ENCODE measurements around the gene RFX3.

Gene RFX3

GRCh38 chr9:3455717-3456116 lies 70.1 kb downstream of the RFX3 start:
- H3K4me3 ChIP-seq (ENCODE audit: low read depth, low read length) = no peak overlapping the region
- no peak for DNase-seq (ENCODE audit: low read depth)
- TF ChIP-seq, protein P1, sequence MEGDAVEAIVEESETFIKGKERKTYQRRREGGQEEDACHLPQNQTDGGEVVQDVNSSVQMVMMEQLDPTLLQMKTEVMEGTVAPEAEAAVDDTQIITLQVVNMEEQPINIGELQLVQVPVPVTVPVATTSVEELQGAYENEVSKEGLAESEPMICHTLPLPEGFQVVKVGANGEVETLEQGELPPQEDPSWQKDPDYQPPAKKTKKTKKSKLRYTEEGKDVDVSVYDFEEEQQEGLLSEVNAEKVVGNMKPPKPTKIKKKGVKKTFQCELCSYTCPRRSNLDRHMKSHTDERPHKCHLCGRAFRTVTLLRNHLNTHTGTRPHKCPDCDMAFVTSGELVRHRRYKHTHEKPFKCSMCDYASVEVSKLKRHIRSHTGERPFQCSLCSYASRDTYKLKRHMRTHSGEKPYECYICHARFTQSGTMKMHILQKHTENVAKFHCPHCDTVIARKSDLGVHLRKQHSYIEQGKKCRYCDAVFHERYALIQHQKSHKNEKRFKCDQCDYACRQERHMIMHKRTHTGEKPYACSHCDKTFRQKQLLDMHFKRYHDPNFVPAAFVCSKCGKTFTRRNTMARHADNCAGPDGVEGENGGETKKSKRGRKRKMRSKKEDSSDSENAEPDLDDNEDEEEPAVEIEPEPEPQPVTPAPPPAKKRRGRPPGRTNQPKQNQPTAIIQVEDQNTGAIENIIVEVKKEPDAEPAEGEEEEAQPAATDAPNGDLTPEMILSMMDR (IDR thresholded peaks at IDR 0.05; ENCODE audit: insufficient read depth, low read depth, low read length, missing control alignments) = no peak

GRCh38 chr9:3455094-3455493 lies 70.7 kb downstream of the RFX3 start:
- no peak for DNase-seq (ENCODE audit: low read depth)

DNA sequence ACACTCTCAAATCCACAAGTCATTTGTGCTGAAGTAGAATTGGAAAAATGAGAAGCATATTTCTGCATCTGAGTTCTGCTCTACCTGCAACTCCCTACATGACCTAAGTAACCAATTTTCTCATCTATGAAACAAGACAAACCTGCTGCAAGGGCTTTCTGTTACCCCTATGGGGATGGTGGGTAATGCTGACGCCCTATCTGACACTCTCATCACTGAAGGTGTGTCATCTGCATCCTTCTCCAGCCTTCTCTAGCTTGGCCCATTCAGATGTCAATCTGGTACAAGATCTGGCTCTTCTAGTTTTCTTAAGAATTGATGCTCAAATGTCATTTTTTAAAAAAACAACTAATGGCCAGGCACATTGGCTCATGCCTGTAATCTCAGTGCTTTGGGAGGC lies 73.8 kb downstream of the RFX3 start:
- H3K4me3 ChIP-seq (ENCODE audit: low read depth, low read length) = no peak overlapping the region
- TF ChIP-seq, protein P1 (IDR thresholded peaks at IDR 0.05; ENCODE audit: insufficient read depth, low read depth, low read length, missing control alignments) = no peak
- DNase-seq (ENCODE audit: low read depth) = no peak

More at GRCh38 chr9:3455094-3455493, 70.7 kb downstream of the RFX3 start:
- H3K4me3 ChIP-seq (ENCODE audit: low read depth, low read length) = no peak overlapping the region
- TF ChIP-seq, protein P1 (IDR thresholded peaks at IDR 0.05; ENCODE audit: insufficient read depth, low read depth, low read length, missing control alignments) = no peak

GRCh38 chr9:3447788-3448187 lies 78.0 kb downstream of the RFX3 start:
- TF ChIP-seq, protein P1 (IDR thresholded peaks at IDR 0.05; ENCODE audit: insufficient read depth, low read depth, low read length, missing control alignments) = no peak
- DNase-seq (ENCODE audit: low read depth) = no peak
- no peak overlapping the region for H3K4me3 ChIP-seq (ENCODE audit: low read depth, low read length)

DNA sequence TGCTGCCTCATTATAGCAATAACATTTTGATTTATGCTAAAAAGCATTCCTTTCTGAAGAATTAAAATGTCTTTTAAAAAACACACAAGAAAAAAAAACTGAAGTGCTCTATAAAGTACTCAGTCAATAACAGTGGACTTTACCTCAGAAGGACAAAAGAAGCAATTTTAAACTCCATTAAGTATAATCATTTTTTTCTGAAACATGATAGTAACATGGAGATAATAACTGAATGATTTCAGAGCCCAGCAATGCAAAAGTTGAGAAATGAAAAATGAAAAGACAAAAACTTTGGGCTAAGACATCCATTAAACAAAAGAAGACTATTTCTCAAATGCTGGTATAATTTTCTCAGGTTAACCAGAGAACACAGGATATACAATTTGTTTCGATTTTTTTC lies 78.7 kb downstream of the RFX3 start:
- TF ChIP-seq, protein P1 (IDR thresholded peaks at IDR 0.05; ENCODE audit: insufficient read depth, low read depth, low read length, missing control alignments) = no peak
- DNase-seq (ENCODE audit: low read depth) = no peak
- no peak overlapping the region for H3K4me3 ChIP-seq (ENCODE audit: low read depth, low read length)

- DNase-seq (ENCODE audit: low read depth) = no peak
- TF ChIP-seq, protein P1 (IDR thresholded peaks at IDR 0.05; ENCODE audit: insufficient read depth, low read depth, low read length, missing control alignments) = no peak
- no peak overlapping the region for H3K4me3 ChIP-seq (ENCODE audit: low read depth, low read length)
Measured at GRCh38 chr9:3446313-3446712, 79.5 kb downstream of the RFX3 start.

DNA sequence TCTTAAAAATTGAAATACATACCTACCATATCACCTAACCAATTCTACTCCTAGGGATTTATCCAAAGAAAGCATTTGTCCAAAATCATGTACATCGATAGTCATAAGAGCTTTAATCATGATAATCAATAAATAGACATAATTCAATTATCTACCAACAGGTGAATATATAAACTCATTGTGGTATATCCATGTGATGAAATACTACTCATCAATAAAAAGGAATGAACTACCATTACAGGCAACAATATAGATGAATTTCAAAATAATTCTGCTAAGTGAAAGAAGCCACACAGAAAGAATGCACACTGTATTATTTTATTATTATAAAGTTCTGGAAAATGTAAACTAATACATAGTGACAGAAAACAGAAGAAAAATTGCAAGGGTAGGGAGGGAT lies 81.8 kb downstream of the RFX3 start:
- no peak for DNase-seq (ENCODE audit: low read depth)
- H3K4me3 ChIP-seq (ENCODE audit: low read depth, low read length) = no peak overlapping the region
- TF ChIP-seq, protein P1 (IDR thresholded peaks at IDR 0.05; ENCODE audit: insufficient read depth, low read depth, low read length, missing control alignments) = no peak
